T-cell (primary cell): Measurements from ENCODE around the gene ERGIC1. TPM values are rescaled to one million over a fixed set of nuclear protein-coding genes. Genes with fewer than 3 reads are reported as not detected.

Experiments used
- ATAC-seq, 4 experiments: fragments of 200-7000 bp in 3 of 4; fragments of 150-1000 bp in 1 of 4; cut with Tn5 transposase; replicated peaks in 1 of 4; 1 replicate in 3 of 4; 2 replicates in 1 of 4; pipeline ENCODE4 v1.10.0; 2021; ENCODE audit warnings: moderate library complexity in 3 of 4, mild to moderate bottlenecking in 2 of 4, moderate number of reproducible peaks in 1 of 4
- CTCF ChIA-PET, 2 donors: fragments of 300-600 bp; sonication (Branson Sonifier 250); formaldehyde crosslinking; loops; one replicate each; lab custom pipeline; 2022; ENCODE audit warnings: antibody characterized with exemption in 2 of 2; lab: Charles Lee
- POLR2A ChIA-PET, 2 donors: fragments of 300-600 bp; sonication (Branson Sonifier 250); formaldehyde crosslinking; loops; one replicate each; lab custom pipeline; 2022; ENCODE audit warnings: antibody characterized with exemption in 2 of 2; lab: Charles Lee
- DNase-seq, 35 experiments: peaks; one replicate each; pipeline versions ENCODE4 v3.0.0 to v3.0.0-alpha.2; 2013 to 2023
- H3K27ac ChIP-seq: one replicate; pipeline ENCODE4 v1.5.1; 2013; ENCODE audit warnings: low read length
- H3K27me3 ChIP-seq, 2 experiments: replicated peaks in 1 of 2; 1 replicate in 1 of 2; 2 replicates in 1 of 2; pipeline versions ENCODE4 v1.6.1 to v1.7.0; 2013; ENCODE audit warnings: low read length in 1 of 2, mixed read lengths in 1 of 2; ENCODE audit not compliant: control insufficient read depth in 2 of 2, insufficient read depth in 2 of 2; ENCODE audit errors: extremely low read depth in 1 of 2
- H3K36me3 ChIP-seq, 2 donors: 1 replicate in 1 of 2; 2 replicates in 1 of 2; pipeline versions ENCODE4 v1.6.1 to v1.7.0; 2013; ENCODE audit warnings: low read length in 1 of 2; ENCODE audit not compliant: control insufficient read depth in 2 of 2, insufficient read depth in 1 of 2; ENCODE audit errors: extremely low read depth in 1 of 2
- H3K4me1 ChIP-seq, 2 experiments: 1 replicate in 1 of 2; 2 replicates in 1 of 2; pipeline versions ENCODE4 v1.6.1 to v1.7.0; 2013; ENCODE audit warnings: low read length in 2 of 2, mixed read lengths in 1 of 2; ENCODE audit not compliant: insufficient read depth in 2 of 2, control insufficient read depth in 1 of 2; ENCODE audit errors: extremely low read depth in 1 of 2
- H3K4me3 ChIP-seq, 2 donors: 1 replicate in 1 of 2; 2 replicates in 1 of 2; pipeline versions ENCODE4 v1.5.1 to v1.7.0; 2013; ENCODE audit warnings: mild to moderate bottlenecking in 2 of 2, low read length in 1 of 2, moderate library complexity in 1 of 2; ENCODE audit not compliant: control insufficient read depth in 1 of 2; ENCODE audit errors: extremely low read depth in 1 of 2
- H3K9me3 ChIP-seq: 2 replicates; pipeline ENCODE4 v1.7.0; 2013
- H3K27ac Mint-ChIP-seq, 2 donors: one replicate each; pipeline ENCODE4 v1.8.0; 2020 to 2021; ENCODE audit warnings: mild to moderate bottlenecking in 2 of 2, mixed read lengths in 2 of 2
- H3K27me3 Mint-ChIP-seq, 2 donors: one replicate each; pipeline ENCODE4 v1.8.0; 2021 to 2022; ENCODE audit warnings: mixed read lengths in 2 of 2
- H3K36me3 Mint-ChIP-seq: one replicate; pipeline ENCODE4 v1.8.0; 2021; ENCODE audit warnings: mixed read lengths
- H3K4me1 Mint-ChIP-seq, 3 donors: one replicate each; pipeline ENCODE4 v1.8.0; 2020 to 2022; ENCODE audit warnings: mixed read lengths in 3 of 3, mild to moderate bottlenecking in 1 of 3
- H3K4me3 Mint-ChIP-seq, 3 donors: one replicate each; pipeline ENCODE4 v1.8.0; 2020 to 2022; ENCODE audit warnings: mild to moderate bottlenecking in 3 of 3, mixed read lengths in 3 of 3, moderate library complexity in 3 of 3
- H3K9me3 Mint-ChIP-seq, 3 donors: one replicate each; pipeline ENCODE4 v1.8.0; 2020 to 2022; ENCODE audit warnings: mixed read lengths in 3 of 3
- WGBS: methylation state at CpG from one replicate; pipeline ENCODE4 v1.1.5; 2013; ENCODE audit warnings: missing lambda C conversion rate; ENCODE audit not compliant: insufficient coverage; 5-methylcytosine and 5-hydroxymethylcytosine counted together
- total RNA-seq, 35 experiments: library from RNA in 6 of 35; stranded (reverse) in 6 of 35; fragments of 120-200 nt in 1 of 35; gene quantifications; one replicate each; pipeline versions ENCODE4 v1.2.1 to v1.2.4 and lab custom pipeline; 2013 to 2026

The ERGIC1 gene
- total RNA-seq, 5 donors from 2014 or later (not counting 1 experiment from before 2014, with no cell fraction given): 45.5 to 67.7 (median 46.8) TPM

DNA sequence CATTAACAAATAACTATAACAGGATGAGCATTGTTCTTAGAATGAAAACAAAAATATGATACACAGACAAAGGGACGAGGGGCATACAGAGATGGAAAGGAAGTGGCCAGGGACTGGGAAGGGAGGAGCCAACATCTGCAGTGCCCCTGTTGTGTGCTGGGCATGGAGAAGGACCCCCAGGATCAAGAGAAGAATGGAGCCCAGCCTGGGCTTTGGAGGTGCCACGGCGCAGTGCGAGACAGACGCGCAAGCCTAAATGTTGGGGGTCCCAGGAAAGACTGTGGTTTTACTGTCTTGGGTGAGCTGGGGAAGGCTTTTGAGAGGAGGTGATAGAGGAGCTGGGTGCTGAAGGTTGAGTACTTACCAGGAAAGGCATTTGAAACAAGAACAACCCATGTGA is 34.6 kb upstream of the ERGIC1 start:
- Mint-ChIP-seq H3K27ac (no peak overlapping the region), H3K27me3 (no peaks in the 10 kb centered on the region), H3K4me3 (no peak overlapping the region), H3K9me3 (no peaks in the 10 kb centered on the region), H3K36me3 (no peaks in the 10 kb centered on the region), H3K4me1 (peaks cover 5 to 12% (median 5%) of the 10 kb centered on the region in 3 donors)
- Histone ChIP-seq H3K4me3 (no peak overlapping the region), H3K4me1 (peaks cover 0 to 5% of the 10 kb centered on the region in 2 experiments), H3K27ac (no peak overlapping the region), H3K9me3 (no peaks in the 10 kb centered on the region), H3K36me3 (no peaks in the 10 kb centered on the region), H3K27me3 (no peaks in the 10 kb centered on the region)
- no peak for ATAC-seq
- ChIA-PET CTCF (no interaction called here), POLR2A (no interaction called here)
- 98% methylated on average over 5 of the region's 6 CpGs for WGBS
- no peak for DNase-seq

GRCh38 chr5:172800088-172800551 is 33.9 kb upstream of the ERGIC1 start:
- Histone ChIP-seq H3K4me1 (peaks cover 0 to 5% of the 10 kb centered on the region in 2 experiments), H3K27ac (no peak overlapping the region), H3K9me3 (no peaks in the 10 kb centered on the region), H3K36me3 (no peaks in the 10 kb centered on the region), H3K27me3 (no peaks in the 10 kb centered on the region), H3K4me3 (no peak overlapping the region)
- H3K4me3 Mint-ChIP-seq: no peak overlapping the region
- POLR2A ChIA-PET: no interaction called here
- CTCF ChIA-PET: no interaction called here
- no peaks in the 10 kb centered on the region for H3K36me3 Mint-ChIP-seq
- H3K9me3 Mint-ChIP-seq: no peaks in the 10 kb centered on the region
- H3K27ac Mint-ChIP-seq: no peak overlapping the region
- WGBS: 83% methylated on average over 9 of the region's 16 CpGs
- ATAC-seq: no peak
- peaks cover 5 to 12% (median 5%) of the 10 kb centered on the region in 3 donors for H3K4me1 Mint-ChIP-seq
- H3K27me3 Mint-ChIP-seq: no peaks in the 10 kb centered on the region
- DNase-seq: peak in 14 of 35 experiments; percentile 4 to 61 (median 16)

- POLR2A ChIA-PET: no interaction called here
These were observed 32.8 kb upstream of the ERGIC1 start for GRCh38 chr5:172801179-172801671.

GRCh38 chr5:172802112-172802511 is 31.9 kb upstream of the ERGIC1 start:
- H3K4me1 Mint-ChIP-seq: peaks cover 9 to 16% (median 12%) of the 10 kb centered on the region in 3 donors
- ATAC-seq: no peak
- H3K4me1 ChIP-seq: peaks cover 0 to 10% of the 10 kb centered on the region in 2 experiments
- H3K27me3 Mint-ChIP-seq: no peaks in the 10 kb centered on the region
- H3K9me3 ChIP-seq: no peaks in the 10 kb centered on the region
- no peak overlapping the region for H3K4me3 ChIP-seq
- ChIA-PET CTCF (no interaction called here), POLR2A (no interaction called here)
- no peaks in the 10 kb centered on the region for H3K27me3 ChIP-seq
- no CpG with 5 or more reads among the region's 2 CpGs for WGBS
- DNase-seq: no peak
- no peaks in the 10 kb centered on the region for H3K36me3 Mint-ChIP-seq
- H3K27ac ChIP-seq: no peak overlapping the region
- H3K27ac Mint-ChIP-seq: no peak overlapping the region
- H3K4me3 Mint-ChIP-seq: no peak overlapping the region
- H3K36me3 ChIP-seq: no peaks in the 10 kb centered on the region
- no peaks in the 10 kb centered on the region for H3K9me3 Mint-ChIP-seq

More at GRCh38 chr5:172801179-172801671, 32.8 kb upstream of the ERGIC1 start:
- Histone ChIP-seq H3K4me3 (no peak overlapping the region), H3K27ac (no peak overlapping the region), H3K4me1 (peaks cover 0 to 5% of the 10 kb centered on the region in 2 experiments), H3K36me3 (no peaks in the 10 kb centered on the region), H3K9me3 (no peaks in the 10 kb centered on the region), H3K27me3 (no peaks in the 10 kb centered on the region)
- Mint-ChIP-seq H3K36me3 (no peaks in the 10 kb centered on the region), H3K9me3 (no peaks in the 10 kb centered on the region), H3K4me1 (peaks cover 5 to 12% (median 7%) of the 10 kb centered on the region in 3 donors), H3K4me3 (no peak overlapping the region), H3K27ac (peak overlapping the region in 1 of 2 donors; percentile 11), H3K27me3 (no peaks in the 10 kb centered on the region)
- no peak for ATAC-seq
- no peak for DNase-seq
- 78% methylated on average over 4 of the region's 4 CpGs for WGBS
- CTCF ChIA-PET: interaction anchor here in 1 of 2 donors (1.0 kb wide), 1 partner anchor 76 kb away, joined by 3 read pairs; no protein-coding TSS in a partner anchor

DNA sequence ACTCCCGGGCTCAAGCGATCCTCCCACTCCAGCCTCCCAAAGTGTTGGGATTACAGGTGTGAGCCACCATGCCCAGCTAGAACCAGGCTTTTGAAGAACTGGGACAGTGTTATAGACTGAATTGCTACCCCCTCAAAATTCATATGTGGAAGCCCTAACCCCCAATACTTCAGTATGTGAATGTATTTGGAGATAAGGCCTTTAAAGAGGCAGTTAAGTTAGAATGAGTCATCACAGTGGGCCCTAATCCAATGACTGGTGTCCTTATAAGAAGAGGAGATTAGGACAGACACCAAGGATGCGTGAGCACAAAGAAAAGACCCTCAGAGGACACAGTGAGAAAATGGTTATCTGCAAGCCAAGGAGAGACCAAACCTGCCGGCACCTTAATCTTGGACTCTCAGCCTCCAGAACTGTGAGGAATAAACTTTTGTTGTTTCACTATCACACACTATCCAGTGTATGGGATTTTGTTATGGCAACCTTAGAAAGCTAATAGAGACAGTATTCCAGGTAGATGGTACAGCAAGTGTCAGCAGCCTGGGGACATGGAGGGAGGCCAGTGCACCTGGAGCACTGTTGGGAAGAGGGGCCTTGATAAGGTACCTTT is 31.4 kb upstream of the ERGIC1 start:
- ATAC-seq: no peak
- Mint-ChIP-seq H3K4me3 (no peak overlapping the region), H3K36me3 (no peaks in the 10 kb centered on the region), H3K9me3 (no peaks in the 10 kb centered on the region), H3K27ac (no peak overlapping the region), H3K27me3 (no peaks in the 10 kb centered on the region), H3K4me1 (peaks cover 13 to 18% (median 15%) of the 10 kb centered on the region in 3 donors)
- Histone ChIP-seq H3K9me3 (no peaks in the 10 kb centered on the region), H3K27ac (no peak overlapping the region), H3K27me3 (no peaks in the 10 kb centered on the region), H3K4me1 (peaks cover 0 to 14% of the 10 kb centered on the region in 2 experiments), H3K36me3 (no peaks in the 10 kb centered on the region), H3K4me3 (no peak overlapping the region)
- DNase-seq: no peak
- CTCF ChIA-PET: no interaction called here
- POLR2A ChIA-PET: no interaction called here
- 100% methylated on average over 1 of the region's 4 CpGs for WGBS

DNA sequence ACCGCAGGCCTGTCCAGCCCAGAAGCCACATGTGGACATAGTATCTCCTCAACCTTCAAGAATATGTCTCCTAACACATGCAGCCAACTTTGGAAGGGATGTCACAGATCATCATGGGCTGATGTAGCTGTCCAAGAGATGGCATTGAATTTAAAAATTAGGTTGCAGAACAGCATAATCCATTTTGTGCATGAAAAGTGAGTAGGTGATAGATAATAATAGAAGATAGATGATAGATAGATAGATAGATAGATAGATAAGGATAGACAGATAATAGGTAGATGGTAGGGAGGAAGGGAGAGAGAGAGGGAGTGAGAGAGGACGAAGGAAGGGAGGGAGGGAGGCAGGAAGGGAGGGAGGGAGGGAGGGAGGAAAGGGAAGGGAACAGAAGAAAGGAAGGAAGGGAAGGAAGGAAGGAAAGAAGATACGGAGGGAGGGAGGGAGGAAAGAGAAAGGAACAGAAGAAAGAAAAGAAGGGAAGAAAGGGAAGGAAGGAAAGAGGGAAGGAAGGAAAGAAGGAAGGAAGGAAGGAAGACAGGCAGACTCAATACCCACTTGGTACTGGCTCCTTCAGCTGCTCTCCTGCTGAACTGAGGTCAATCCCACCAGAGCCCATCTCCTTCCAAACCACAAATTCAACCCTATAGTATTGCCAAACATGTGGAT is 28.9 kb upstream of the ERGIC1 start:
- Mint-ChIP-seq H3K4me1 (peaks cover 12 to 19% (median 15%) of the 10 kb centered on the region in 3 donors), H3K27ac (peak overlapping the region in 1 of 2 donors; percentile 24), H3K4me3 (no peak overlapping the region), H3K27me3 (no peaks in the 10 kb centered on the region), H3K9me3 (no peaks in the 10 kb centered on the region), H3K36me3 (no peaks in the 10 kb centered on the region)
- no peak overlapping the region for H3K4me3 ChIP-seq
- H3K27ac ChIP-seq: no peak overlapping the region
- peaks cover 0 to 14% of the 10 kb centered on the region in 2 experiments for H3K4me1 ChIP-seq
- no peak for DNase-seq
- POLR2A ChIA-PET: interaction anchor here (0.6 kb wide), 2 partner anchors 13 to 35 kb away, joined by 3 to 11 read pairs; no protein-coding TSS in a partner anchor
- 92% methylated on average over 3 of the region's 3 CpGs for whole genome bisulfite sequencing
- no peaks in the 10 kb centered on the region for H3K9me3 ChIP-seq
- no peaks in the 10 kb centered on the region for H3K36me3 ChIP-seq
- peaks cover 0 to 3% of the 10 kb centered on the region in 2 experiments for H3K27me3 ChIP-seq
- CTCF ChIA-PET: no interaction called here
- ATAC-seq: no peak
